ENCODE measurements around the gene PNPLA7. TPM values are rescaled to one million over a fixed set of nuclear protein-coding genes. Genes with fewer than 3 reads are reported as not detected.
"Not testable (repeated sequence)": the region's sequence is repeated elsewhere in the genome, so short reads cannot be mapped to it uniquely, and the experiment has no call there.

Gene PNPLA7
- total RNA-seq, 1 donor from 2014 or later: 9.0 TPM

GRCh38 chr9:137551264-137552021 is 1.2 kb upstream of the PNPLA7 start, which contains the start of gene MRPL41:
Gene MRPL41, plus strand, starts transcription at chr9:137551879. Its CDS starts 203 bp downstream, at chr9:137552082.
- intact Hi-C loops (cut with micrococcal nuclease): no loop called here
- H3K4me1 ChIP-seq: peaks cover 58% of the 10 kb centered on the region
- TF ChIP-seq CTCF (IDR thresholded peaks at IDR 0.05; ENCODE audit: borderline replicate concordance): peak; percentile 69

DNA sequence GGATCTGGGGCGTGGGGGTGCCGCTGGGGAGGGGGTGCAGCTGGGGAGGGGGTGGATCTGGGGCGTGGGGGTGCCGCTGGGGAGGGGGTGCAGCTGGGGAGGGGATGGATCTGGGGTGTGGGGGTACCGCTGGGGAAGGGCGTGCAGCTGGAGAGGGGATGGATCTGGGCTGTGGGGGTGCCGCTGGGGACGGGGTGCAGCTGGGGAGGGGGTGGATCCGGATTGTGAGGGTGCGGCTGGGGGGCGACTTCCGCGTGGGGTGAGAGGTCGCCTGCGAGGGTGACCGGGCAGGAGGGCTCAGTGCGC is 709 bp upstream of the PNPLA7 start:
- H3K9me3 ChIP-seq (replicated peaks); DNase-seq; intact Hi-C loops (cut with micrococcal nuclease); H3K27me3 ChIP-seq (ENCODE audit: low read depth): not testable (repeated sequence)
- Histone ChIP-seq H3K4me1 (peaks cover 53% of the 10 kb centered on the region), H3K27ac (replicated peaks) (peak overlapping the region; percentile 99), H3K36me3 (peaks cover 22% of the 10 kb centered on the region), H3K4me3 (peak overlapping the region; percentile 97)

More at GRCh38 chr9:137551264-137552021, 1.2 kb upstream of the PNPLA7 start, which contains the start of gene MRPL41:
- Histone ChIP-seq H3K27me3 (ENCODE audit: low read depth) (no peaks in the 10 kb centered on the region), H3K4me3 (peak within 1 kb of the TSS; percentile 97), H3K36me3 (peaks cover 28% of the 10 kb centered on the region), H3K27ac (replicated peaks) (peak within 1 kb of the TSS; percentile 99), H3K9me3 (replicated peaks) (no peaks in the 10 kb centered on the region)
- DNase-seq: peak; percentile 89

DNA sequence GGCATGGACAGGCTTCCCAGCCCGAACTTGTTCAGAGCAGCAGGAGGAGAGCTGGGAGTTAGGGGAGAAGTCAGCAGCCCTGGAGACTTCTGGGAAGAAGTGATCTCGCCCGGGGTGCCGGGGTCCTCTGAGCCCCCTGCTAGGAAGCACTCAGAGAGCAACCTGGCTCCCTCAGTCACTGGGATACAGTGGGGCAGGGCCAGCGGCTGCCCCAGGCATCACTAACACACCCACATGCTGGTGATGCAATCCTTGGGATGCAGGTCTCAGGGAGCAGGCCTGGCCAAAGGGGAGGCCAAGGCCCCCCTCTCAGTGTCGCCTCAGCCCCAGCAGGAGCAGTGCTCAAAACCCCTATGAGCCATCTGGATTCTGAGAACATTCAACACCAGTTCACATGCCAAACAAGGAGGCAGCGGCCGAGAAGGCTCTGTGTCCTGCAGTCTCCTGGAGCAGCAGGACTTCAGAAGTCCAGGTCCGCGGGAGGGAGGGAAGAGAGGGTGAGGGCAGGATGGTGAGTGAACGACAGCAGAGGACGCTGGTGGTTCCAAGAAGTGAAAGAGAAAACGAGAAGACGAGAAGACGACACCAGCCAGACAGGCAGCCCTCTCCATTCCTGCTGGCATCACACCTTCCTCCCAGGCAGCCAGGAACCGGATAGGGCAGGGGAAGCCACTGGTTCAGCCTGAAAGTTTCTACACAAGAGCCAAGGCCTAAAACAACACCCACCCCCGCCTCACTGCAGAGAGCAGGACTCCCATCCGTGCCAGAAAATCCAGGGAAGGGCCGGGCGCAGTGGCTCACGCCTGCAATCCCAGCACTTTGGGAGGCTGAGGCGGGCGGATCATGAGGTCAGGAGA is 2.3 kb downstream of the PNPLA7 start:
- Histone ChIP-seq H3K9me3 (replicated peaks) (peaks cover 3% of the 10 kb centered on the region), H3K27me3 (ENCODE audit: low read depth) (no peaks in the 10 kb centered on the region), H3K4me1 (peaks cover 51% of the 10 kb centered on the region), H3K36me3 (peaks cover 6% of the 10 kb centered on the region), H3K4me3 (no peak overlapping the region), H3K27ac (replicated peaks) (peak overlapping the region; percentile 9)
- intact Hi-C loops (cut with micrococcal nuclease): no loop called here
- no peak for DNase-seq
- no peak for TF ChIP-seq CTCF (IDR thresholded peaks at IDR 0.05; ENCODE audit: borderline replicate concordance)

DNA sequence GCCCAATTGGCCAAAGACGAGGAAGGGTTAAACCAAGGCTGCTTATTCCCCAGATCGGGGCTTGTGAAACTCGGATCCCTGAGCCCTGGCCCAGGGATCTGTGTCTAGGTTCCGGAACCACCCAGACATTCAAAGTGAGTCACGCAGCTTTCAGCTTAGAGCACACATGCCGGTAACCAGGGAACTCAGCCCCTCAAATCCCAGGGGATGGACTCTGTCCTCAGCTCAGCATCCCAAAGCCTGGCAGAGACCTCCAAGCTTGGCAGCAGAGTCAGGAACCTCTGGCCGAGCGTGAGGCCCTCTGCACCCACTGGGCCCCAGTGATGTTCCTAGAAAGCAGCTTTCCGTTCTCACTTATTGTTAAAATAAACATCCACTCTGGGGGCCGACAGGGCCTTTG is 5.1 kb downstream of the PNPLA7 start:
- no peak for TF ChIP-seq CTCF (IDR thresholded peaks at IDR 0.05; ENCODE audit: borderline replicate concordance)
- no peak for DNase-seq
- Histone ChIP-seq H3K27ac (replicated peaks) (no peak overlapping the region), H3K4me1 (peaks cover 38% of the 10 kb centered on the region), H3K27me3 (ENCODE audit: low read depth) (no peaks in the 10 kb centered on the region), H3K4me3 (no peak overlapping the region), H3K36me3 (peaks cover 33% of the 10 kb centered on the region), H3K9me3 (replicated peaks) (peaks cover 3% of the 10 kb centered on the region)
- intact Hi-C loops (cut with micrococcal nuclease): no loop called here

DNA sequence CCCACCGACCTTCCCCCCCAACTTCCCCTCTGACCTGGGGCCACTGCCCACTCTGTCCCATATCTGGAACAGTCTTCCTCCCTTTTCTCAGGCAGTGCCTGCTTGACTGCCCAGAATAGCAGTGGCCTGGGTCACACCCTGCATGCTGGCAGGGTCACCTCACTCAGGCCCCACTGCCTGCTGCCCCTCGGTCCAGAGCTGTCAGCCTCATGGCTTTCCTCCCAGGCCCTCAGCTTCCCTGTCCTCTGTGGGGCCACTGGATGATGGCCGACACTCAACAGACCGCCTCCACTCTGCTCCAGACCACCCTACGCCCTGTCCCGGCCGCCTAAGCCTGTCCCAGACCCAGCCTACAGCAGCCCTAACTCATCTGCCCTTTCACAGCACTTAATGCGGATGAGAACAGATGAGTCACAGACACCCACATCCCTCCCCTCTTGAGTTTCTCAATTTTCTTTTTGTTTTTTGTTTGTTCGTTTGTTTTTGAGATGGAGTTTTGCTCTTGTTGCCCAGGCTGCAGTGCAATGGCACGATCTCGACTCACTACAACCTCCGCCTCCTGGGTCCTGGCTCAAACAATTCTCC is 5.9 kb downstream of the PNPLA7 start:
- H3K36me3 ChIP-seq: peaks cover 40% of the 10 kb centered on the region
- peaks cover 3% of the 10 kb centered on the region for H3K9me3 ChIP-seq (replicated peaks)
- peaks cover 31% of the 10 kb centered on the region for H3K4me1 ChIP-seq
- DNase-seq: no peak
- H3K27ac ChIP-seq (replicated peaks): no peak overlapping the region
- TF ChIP-seq CTCF (IDR thresholded peaks at IDR 0.05; ENCODE audit: borderline replicate concordance): no peak
- no peak overlapping the region for H3K4me3 ChIP-seq
- no peaks in the 10 kb centered on the region for H3K27me3 ChIP-seq (ENCODE audit: low read depth)
- intact Hi-C loops (cut with micrococcal nuclease): no loop called here
